LNCaP clone FGC (cell line): ENCODE data around the gene E2F1.

Experiments used
- DNase-seq: peaks from one replicate; pipeline ENCODE4 v3.0.0-alpha.2; 2011; ENCODE audit warnings: low read depth
- H3K4me3 ChIP-seq: 2 replicates; pipeline ENCODE4 v1.5.1; 2011; ENCODE audit warnings: mild to moderate bottlenecking, low read depth, low read length, control low read depth
- CTCF ChIP-seq: IDR thresholded peaks from 2 replicates; pipeline ENCODE4 v1.5.1; 2012; ENCODE audit warnings: mild to moderate bottlenecking; ENCODE audit not compliant: control insufficient read depth, insufficient read depth; ENCODE audit errors: extremely low read depth

E2F1 gene

GRCh38 chr20:33674294-33675135 lies 11.7 kb downstream of the E2F1 start, which contains the start of gene NECAB3:
NECAB3 (minus strand) TSS chr20:33674428; CDS start chr20:33674352, 76 bp downstream.
- peak within 1 kb of the TSS; percentile 62 for H3K4me3 ChIP-seq
- peak; percentile 18; the same call in 1 of the 2 replicates for TF ChIP-seq CTCF
- no peak for DNase-seq

GRCh38 chr20:33673410-33674293 lies 12.5 kb downstream of the E2F1 start:
- DNase-seq, result no peak
- TF ChIP-seq CTCF, result no peak
- H3K4me3 ChIP-seq, result peak overlapping the region; percentile 62

DNA sequence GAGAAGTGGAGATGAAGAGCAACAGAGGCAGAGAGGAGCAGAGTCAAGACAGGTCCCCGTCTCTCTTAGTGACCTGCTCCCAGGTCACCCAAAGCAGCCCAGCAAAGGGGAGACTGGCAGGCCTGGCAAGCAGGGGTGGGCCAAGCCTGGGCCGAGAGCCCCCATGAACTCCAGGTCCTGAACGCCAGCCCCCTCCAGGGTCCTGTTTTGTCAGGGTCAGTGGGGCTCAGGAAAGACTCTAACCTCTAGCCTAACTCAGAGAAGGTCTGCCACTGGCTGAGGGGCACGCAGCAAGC lies 13.1 kb downstream of the E2F1 start:
- DNase-seq, result no peak
- peak overlapping the region; percentile 62 for H3K4me3 ChIP-seq
- no peak for TF ChIP-seq CTCF

GRCh38 chr20:33672426-33673113 lies 13.6 kb downstream of the E2F1 start:
- TF ChIP-seq CTCF, result no peak
- DNase-seq, result no peak
- peak overlapping the region; percentile 62 for H3K4me3 ChIP-seq

- no peak for TF ChIP-seq CTCF
- DNase-seq, result no peak
- no peak overlapping the region for H3K4me3 ChIP-seq
Observed at GRCh38 chr20:33671573-33672288, 14.5 kb downstream of the E2F1 start.
